ENCODE results near the gene MAP7D3. TPM values are rescaled to one million over a fixed set of nuclear protein-coding genes. Genes with fewer than 3 reads are reported as not detected.
A peak's percentile ranks its signal among the peaks of the same experiment; 100 is the strongest.
"Not testable (repeated sequence)": the region's sequence is repeated elsewhere in the genome, so short reads cannot be mapped to it uniquely, and the experiment has no call there.

Gene MAP7D3
- total RNA-seq, 1 experiment from 2014 or later, result 7.6 TPM

- DNase-seq, result no peak
- Histone ChIP-seq H3K27me3 (ENCODE audit: control insufficient read depth, insufficient read depth, low read length) (no peaks in the 10 kb centered on the region), H3K4me3 (ENCODE audit: insufficient read depth, low read depth, low read length) (no peak overlapping the region), H3K36me3 (replicated peaks; ENCODE audit: control insufficient read depth, insufficient read depth, low read length) (no peaks in the 10 kb centered on the region)
These were observed 11.0 kb upstream of the MAP7D3 start for GRCh38 chrX:136262243-136262642.

- H3K27me3 ChIP-seq (ENCODE audit: control insufficient read depth, insufficient read depth, low read length), result no peaks in the 10 kb centered on the region
- H3K36me3 ChIP-seq (replicated peaks; ENCODE audit: control insufficient read depth, insufficient read depth, low read length), result no peaks in the 10 kb centered on the region
- H3K4me3 ChIP-seq (ENCODE audit: insufficient read depth, low read depth, low read length), result no peak overlapping the region
- no peak for DNase-seq
These were observed 10.1 kb upstream of the MAP7D3 start for GRCh38 chrX:136261321-136261720.

- no peak for DNase-seq
- Histone ChIP-seq H3K36me3 (replicated peaks; ENCODE audit: control insufficient read depth, insufficient read depth, low read length) (no peaks in the 10 kb centered on the region), H3K27me3 (ENCODE audit: control insufficient read depth, insufficient read depth, low read length) (no peaks in the 10 kb centered on the region), H3K4me3 (ENCODE audit: insufficient read depth, low read depth, low read length) (no peak overlapping the region)
These were observed 9.6 kb upstream of the MAP7D3 start for GRCh38 chrX:136260776-136261175.

- H3K4me3 ChIP-seq (ENCODE audit: insufficient read depth, low read depth, low read length), result no peak overlapping the region
- no peak for DNase-seq
- no peaks in the 10 kb centered on the region for H3K27me3 ChIP-seq (ENCODE audit: control insufficient read depth, insufficient read depth, low read length)
- no peaks in the 10 kb centered on the region for H3K36me3 ChIP-seq (replicated peaks; ENCODE audit: control insufficient read depth, insufficient read depth, low read length)
These were observed 8.3 kb upstream of the MAP7D3 start for GRCh38 chrX:136259543-136259942.

GRCh38 chrX:136258951-136259350 lies 7.8 kb upstream of the MAP7D3 start:
- H3K4me3 ChIP-seq (ENCODE audit: insufficient read depth, low read depth, low read length), result no peak overlapping the region
- no peaks in the 10 kb centered on the region for H3K36me3 ChIP-seq (replicated peaks; ENCODE audit: control insufficient read depth, insufficient read depth, low read length)
- H3K27me3 ChIP-seq (ENCODE audit: control insufficient read depth, insufficient read depth, low read length), result no peaks in the 10 kb centered on the region
- DNase-seq, result no peak

- H3K36me3 ChIP-seq (replicated peaks; ENCODE audit: control insufficient read depth, insufficient read depth, low read length), result no peaks in the 10 kb centered on the region
- H3K27me3 ChIP-seq (ENCODE audit: control insufficient read depth, insufficient read depth, low read length), result no peaks in the 10 kb centered on the region
- H3K4me3 ChIP-seq (ENCODE audit: insufficient read depth, low read depth, low read length), result no peak overlapping the region
- DNase-seq, result no peak
These were observed 4.8 kb upstream of the MAP7D3 start for GRCh38 chrX:136256026-136256425.

GRCh38 chrX:136255541-136255940 lies 4.3 kb upstream of the MAP7D3 start:
- Histone ChIP-seq H3K27me3 (ENCODE audit: control insufficient read depth, insufficient read depth, low read length) (no peaks in the 10 kb centered on the region), H3K4me3 (ENCODE audit: insufficient read depth, low read depth, low read length) (no peak overlapping the region), H3K36me3 (replicated peaks; ENCODE audit: control insufficient read depth, insufficient read depth, low read length) (no peaks in the 10 kb centered on the region)
- DNase-seq, result no peak

GRCh38 chrX:136250191-136251040 lies 784 bp downstream of the MAP7D3 start:
- Histone ChIP-seq H3K4me3 (ENCODE audit: insufficient read depth, low read depth, low read length) (peak overlapping the region; percentile 68), H3K27me3 (ENCODE audit: control insufficient read depth, insufficient read depth, low read length) (no peaks in the 10 kb centered on the region), H3K36me3 (replicated peaks; ENCODE audit: control insufficient read depth, insufficient read depth, low read length) (no peaks in the 10 kb centered on the region)
- peak; percentile 75 for DNase-seq

- no peak overlapping the region for H3K4me3 ChIP-seq (ENCODE audit: insufficient read depth, low read depth, low read length)
- DNase-seq, result no peak
- H3K36me3 ChIP-seq (replicated peaks; ENCODE audit: control insufficient read depth, insufficient read depth, low read length), result no peaks in the 10 kb centered on the region; the same call in 1 of the 2 replicates
- no peaks in the 10 kb centered on the region for H3K27me3 ChIP-seq (ENCODE audit: control insufficient read depth, insufficient read depth, low read length)
These were observed 5.0 kb downstream of the MAP7D3 start for GRCh38 chrX:136246201-136246600.

- not testable (repeated sequence) for H3K4me3 ChIP-seq (ENCODE audit: insufficient read depth, low read depth, low read length); H3K36me3 ChIP-seq (replicated peaks; ENCODE audit: control insufficient read depth, insufficient read depth, low read length); DNase-seq; H3K27me3 ChIP-seq (ENCODE audit: control insufficient read depth, insufficient read depth, low read length)
These were observed 13.4 kb downstream of the MAP7D3 start for GRCh38 chrX:136237849-136238248.

- no peaks in the 10 kb centered on the region for H3K27me3 ChIP-seq (ENCODE audit: control insufficient read depth, insufficient read depth, low read length)
- no peak for DNase-seq
- H3K4me3 ChIP-seq (ENCODE audit: insufficient read depth, low read depth, low read length), result no peak overlapping the region
- H3K36me3 ChIP-seq (replicated peaks; ENCODE audit: control insufficient read depth, insufficient read depth, low read length), result no peaks in the 10 kb centered on the region; the same call in none of the 2 replicates
These were observed 14.1 kb downstream of the MAP7D3 start for GRCh38 chrX:136237074-136237473.

- peaks cover 2% of the 10 kb centered on the region for H3K36me3 ChIP-seq (replicated peaks; ENCODE audit: control insufficient read depth, insufficient read depth, low read length)
- H3K27me3 ChIP-seq (ENCODE audit: control insufficient read depth, insufficient read depth, low read length), result no peaks in the 10 kb centered on the region
- H3K4me3 ChIP-seq (ENCODE audit: insufficient read depth, low read depth, low read length), result no peak overlapping the region
- no peak for DNase-seq
These were observed 22.4 kb downstream of the MAP7D3 start for GRCh38 chrX:136228839-136229207.

- H3K4me3 ChIP-seq (ENCODE audit: insufficient read depth, low read depth, low read length), result no peak overlapping the region
- no peak for DNase-seq
- no peaks in the 10 kb centered on the region for H3K27me3 ChIP-seq (ENCODE audit: control insufficient read depth, insufficient read depth, low read length)
- peaks cover 3% of the 10 kb centered on the region for H3K36me3 ChIP-seq (replicated peaks; ENCODE audit: control insufficient read depth, insufficient read depth, low read length)
These were observed 23.0 kb downstream of the MAP7D3 start for GRCh38 chrX:136227948-136228838.

GRCh38 chrX:136227074-136227473 lies 24.1 kb downstream of the MAP7D3 start:
- Histone ChIP-seq H3K4me3 (ENCODE audit: insufficient read depth, low read depth, low read length) (no peak overlapping the region), H3K27me3 (ENCODE audit: control insufficient read depth, insufficient read depth, low read length) (no peaks in the 10 kb centered on the region), H3K36me3 (replicated peaks; ENCODE audit: control insufficient read depth, insufficient read depth, low read length) (peaks cover 6% of the 10 kb centered on the region)
- DNase-seq, result no peak

All from H7 (cell line).